ENCODE data around the gene MRPL46. TPM values are rescaled to one million over a fixed set of nuclear protein-coding genes. Genes with fewer than 3 reads are reported as not detected.

MRPL46 gene
- total and polyA plus RNA-seq, 2 of the 8 experiments (the other 6 are each of a cell fraction or from before 2014, with no cell fraction given), result 17.2 to 24.5 TPM

GRCh38 chr15:88498996-88499395 lies 31.8 kb upstream of the MRPL46 start (continued):
- no peak for TF ChIP-seq CHD7 (IDR thresholded peaks at IDR 0.05; ENCODE audit: insufficient replicate concordance, low read length)
- TF ChIP-seq TBP (IDR thresholded peaks at IDR 0.05; ENCODE audit: low read depth, low read length), result no peak
- no peak for TF ChIP-seq JUND (IDR thresholded peaks at IDR 0.05; ENCODE audit: low read length)
- TF ChIP-seq HDAC2 (IDR thresholded peaks at IDR 0.05; ENCODE audit: borderline replicate concordance in 1 of 2, low read depth in 2 of 2, low read length in 2 of 2), result no peak
- TF ChIP-seq RXRA (IDR thresholded peaks at IDR 0.05; ENCODE audit: insufficient read depth, low read depth, low read length), result no peak
- TF ChIP-seq NRF1 (IDR thresholded peaks at IDR 0.05; ENCODE audit: low read depth, low read length), result no peak
- no peak for TF ChIP-seq SP2 (IDR thresholded peaks at IDR 0.05; ENCODE audit: low read length)

Data from H1 (cell line).